Measurements from ENCODE around the gene HOXC12.

Gene HOXC12

GRCh38 chr12:53954694-53955035 is at the start of gene HOXC12:
Gene HOXC12 (plus strand): TSS chr12:53954903. CDS start chr12:53954930, 27 bp downstream.
- no peak within 1 kb of the TSS for H3K4me3 ChIP-seq (ENCODE audit: low read depth, low read length)
- no peak for DNase-seq (ENCODE audit: low read depth)
- in situ Hi-C loops (cut with HindIII; ENCODE audit: low sequenced_read_pairs): no loop called here
- no peak for TF ChIP-seq CTCF (IDR thresholded peaks at IDR 0.05; ENCODE audit: low read depth, low read length, missing control alignments)

- no peak for TF ChIP-seq CTCF (IDR thresholded peaks at IDR 0.05; ENCODE audit: low read depth, low read length, missing control alignments)
- in situ Hi-C loops (cut with HindIII; ENCODE audit: low sequenced_read_pairs): no loop called here
- DNase-seq (ENCODE audit: low read depth): no peak
- H3K4me3 ChIP-seq (ENCODE audit: low read depth, low read length): no peak overlapping the region
Measured at GRCh38 chr12:53907103-53907502, 47.6 kb upstream of the HOXC12 start.

- no peak overlapping the region for H3K4me3 ChIP-seq (ENCODE audit: low read depth, low read length)
- in situ Hi-C loops (cut with HindIII; ENCODE audit: low sequenced_read_pairs): no loop called here
- no peak for DNase-seq (ENCODE audit: low read depth)
- no peak for TF ChIP-seq CTCF (IDR thresholded peaks at IDR 0.05; ENCODE audit: low read depth, low read length, missing control alignments)
Measured at GRCh38 chr12:53916788-53917655, 37.7 kb upstream of the HOXC12 start.

- no peak for DNase-seq (ENCODE audit: low read depth)
- H3K4me3 ChIP-seq (ENCODE audit: low read depth, low read length): no peak overlapping the region
- TF ChIP-seq CTCF (IDR thresholded peaks at IDR 0.05; ENCODE audit: low read depth, low read length, missing control alignments): no peak
- in situ Hi-C loops (cut with HindIII; ENCODE audit: low sequenced_read_pairs): no loop called here
Measured at GRCh38 chr12:53924521-53925405, 29.9 kb upstream of the HOXC12 start.

GRCh38 chr12:53927220-53928029 is 27.3 kb upstream of the HOXC12 start:
- no peak overlapping the region for H3K4me3 ChIP-seq (ENCODE audit: low read depth, low read length)
- in situ Hi-C loops (cut with HindIII; ENCODE audit: low sequenced_read_pairs): no loop called here
- no peak for DNase-seq (ENCODE audit: low read depth)
- no peak for TF ChIP-seq CTCF (IDR thresholded peaks at IDR 0.05; ENCODE audit: low read depth, low read length, missing control alignments)
